Immature natural killer cell (primary cell): Measurements from ENCODE around the gene POLR3GL. TPM values are rescaled to one million over a fixed set of nuclear protein-coding genes. Genes with fewer than 3 reads are reported as not detected.
A peak's percentile ranks its signal among the peaks of the same experiment; 100 is the strongest.

Source experiments
- DNase-seq, 3 donors: peaks; one replicate each; pipeline ENCODE4 v3.0.0; 2022; ENCODE audit warnings: mixed read lengths in 1 of 3
- H3K27ac Mint-ChIP-seq, 6 donors: one replicate each; pipeline ENCODE4 v1.8.0; 2020; ENCODE audit warnings: mixed read lengths in 6 of 6, mild to moderate bottlenecking in 5 of 6, inconsistent platforms in 4 of 6, moderate library complexity in 3 of 6
- H3K27me3 Mint-ChIP-seq, 3 donors: one replicate each; pipeline ENCODE4 v1.8.0; 2020 to 2021; ENCODE audit warnings: low read depth in 3 of 3, mild to moderate bottlenecking in 3 of 3, mixed read lengths in 3 of 3, moderate library complexity in 3 of 3, inconsistent platforms in 1 of 3
- H3K36me3 Mint-ChIP-seq, 3 donors: one replicate each; pipeline ENCODE4 v1.8.0; 2020; ENCODE audit warnings: mixed read lengths in 3 of 3, inconsistent platforms in 2 of 3, mild to moderate bottlenecking in 2 of 3
- H3K4me1 Mint-ChIP-seq, 2 donors: one replicate each; pipeline ENCODE4 v1.8.0; 2020; ENCODE audit warnings: inconsistent platforms in 2 of 2, mild to moderate bottlenecking in 2 of 2, mixed read lengths in 2 of 2, moderate library complexity in 1 of 2
- H3K4me3 Mint-ChIP-seq, 5 donors: one replicate each; pipeline ENCODE4 v1.8.0; 2020; ENCODE audit warnings: mild to moderate bottlenecking in 5 of 5, mixed read lengths in 5 of 5, inconsistent platforms in 3 of 5, moderate library complexity in 3 of 5
- H3K9me3 Mint-ChIP-seq, 6 donors: one replicate each; pipeline ENCODE4 v1.8.0; 2020; ENCODE audit warnings: mild to moderate bottlenecking in 6 of 6, mixed read lengths in 6 of 6, inconsistent platforms in 4 of 6, moderate library complexity in 3 of 6
- polyA plus RNA-seq, 3 donors: library from polyadenylated mRNA; unstranded; fragments of 300-500 nt; fragmentation: Illumina TruSeq; gene quantifications; one replicate each; pipeline ENCODE4 v1.2.3, GENCODE V29; 2021

POLR3GL gene
- polyA plus RNA-seq, 3 donors from 2014 or later: 112 to 207 (median 119) TPM

DNA sequence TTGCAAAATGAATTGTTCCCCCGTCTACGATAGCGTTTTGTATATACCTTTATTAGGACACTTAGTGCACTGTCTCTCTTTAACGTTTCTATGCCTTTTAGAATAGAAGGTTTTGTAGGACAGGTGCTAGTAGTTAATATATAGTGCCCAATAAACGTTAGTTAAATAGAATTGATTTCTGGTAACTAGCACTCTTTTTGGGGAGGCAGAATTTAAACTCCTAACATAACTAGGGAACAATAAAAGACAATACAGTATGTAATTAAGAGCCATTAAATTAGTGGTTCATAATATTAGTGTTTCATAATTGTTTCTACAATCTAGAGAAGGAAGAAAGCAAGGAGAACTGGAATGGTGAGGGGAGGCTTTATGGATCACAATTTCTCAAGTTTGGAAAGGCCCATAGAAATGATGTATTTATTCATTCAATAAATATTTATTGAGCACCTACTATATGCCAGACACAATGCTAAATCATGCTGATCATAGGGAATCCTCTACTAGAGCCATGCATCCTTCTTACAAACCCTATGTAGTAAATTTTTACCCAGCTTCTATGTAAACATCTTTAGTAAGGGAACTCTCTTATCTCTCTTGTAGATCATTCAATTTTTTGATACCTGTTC, 742 bp downstream of the POLR3GL start:
- H3K4me3 Mint-ChIP-seq: peak overlapping the region; percentile 90 to 99 (median 96)
- peaks cover 0 to 2% (median 0%) of the 10 kb centered on the region in 6 donors for H3K9me3 Mint-ChIP-seq
- H3K36me3 Mint-ChIP-seq: peaks cover 7 to 15% (median 8%) of the 10 kb centered on the region in 3 donors
- H3K4me1 Mint-ChIP-seq: peaks cover 51 to 55% of the 10 kb centered on the region in 2 donors
- peaks cover 3 to 9% (median 6%) of the 10 kb centered on the region in 3 donors for H3K27me3 Mint-ChIP-seq
- no peak for DNase-seq
- peak overlapping the region; percentile 89 to 98 (median 94) for H3K27ac Mint-ChIP-seq

DNA sequence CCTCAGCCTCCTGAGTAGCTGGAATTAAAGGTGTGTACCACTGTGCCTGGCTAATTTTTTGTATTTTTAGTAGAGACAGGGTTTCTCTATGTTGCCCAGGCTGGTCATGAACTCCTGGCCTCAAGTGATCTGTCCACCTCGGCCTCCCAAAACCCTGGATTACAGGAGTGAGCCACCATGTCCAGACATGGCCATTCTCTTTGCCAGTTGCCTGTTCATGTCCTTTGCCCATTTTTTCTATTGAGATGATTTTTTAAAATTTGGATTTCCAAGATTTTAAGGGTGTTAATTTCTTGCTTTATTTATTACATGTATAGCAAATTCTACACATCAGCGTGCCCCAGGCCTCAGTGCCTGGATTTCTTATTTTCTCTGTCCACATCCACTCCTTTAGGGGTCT, 2.8 kb downstream of the POLR3GL start:
- H3K4me3 Mint-ChIP-seq: peak overlapping the region in 2 of 5 donors; percentile 44 to 57
- peaks cover 0 to 2% (median 0%) of the 10 kb centered on the region in 6 donors for H3K9me3 Mint-ChIP-seq
- H3K36me3 Mint-ChIP-seq: peaks cover 7 to 15% (median 8%) of the 10 kb centered on the region in 3 donors
- peak overlapping the region in 3 of 6 donors; percentile 31 to 71 (median 32) for H3K27ac Mint-ChIP-seq
- H3K27me3 Mint-ChIP-seq: peaks cover 3 to 6% (median 4%) of the 10 kb centered on the region in 3 donors
- peaks cover 35 to 45% of the 10 kb centered on the region in 2 donors for H3K4me1 Mint-ChIP-seq
- no peak for DNase-seq

DNA sequence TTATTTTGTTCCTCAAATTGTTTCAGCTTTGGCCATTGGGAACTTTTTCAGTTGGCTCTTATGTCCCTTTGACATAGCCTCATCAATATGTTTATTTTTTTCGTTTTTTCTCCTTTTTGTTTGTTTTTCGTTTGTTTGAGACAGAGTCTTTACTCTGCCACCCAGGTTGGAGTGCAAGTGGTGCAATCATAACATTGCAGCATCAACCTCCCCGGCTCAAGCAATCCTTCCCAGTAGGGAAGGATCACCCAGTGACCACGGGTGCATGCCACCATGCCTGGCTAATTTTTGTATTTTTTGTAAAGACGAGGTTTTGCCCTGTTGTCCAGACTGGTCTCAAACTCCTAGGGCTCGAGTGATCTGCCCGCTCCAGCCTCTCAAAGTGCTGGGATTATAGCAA, 8.1 kb downstream of the POLR3GL start:
- Mint-ChIP-seq H3K27me3 (peaks cover 0 to 2% (median 0%) of the 10 kb centered on the region in 3 donors), H3K4me1 (peaks cover 4 to 24% of the 10 kb centered on the region in 2 donors), H3K36me3 (peaks cover 5 to 17% (median 10%) of the 10 kb centered on the region in 3 donors), H3K27ac (peak overlapping the region in 1 of 6 donors; percentile 29), H3K4me3 (no peak overlapping the region), H3K9me3 (peaks cover 0 to under 1% (median 0%) of the 10 kb centered on the region in 6 donors)
- no peak for DNase-seq

DNA sequence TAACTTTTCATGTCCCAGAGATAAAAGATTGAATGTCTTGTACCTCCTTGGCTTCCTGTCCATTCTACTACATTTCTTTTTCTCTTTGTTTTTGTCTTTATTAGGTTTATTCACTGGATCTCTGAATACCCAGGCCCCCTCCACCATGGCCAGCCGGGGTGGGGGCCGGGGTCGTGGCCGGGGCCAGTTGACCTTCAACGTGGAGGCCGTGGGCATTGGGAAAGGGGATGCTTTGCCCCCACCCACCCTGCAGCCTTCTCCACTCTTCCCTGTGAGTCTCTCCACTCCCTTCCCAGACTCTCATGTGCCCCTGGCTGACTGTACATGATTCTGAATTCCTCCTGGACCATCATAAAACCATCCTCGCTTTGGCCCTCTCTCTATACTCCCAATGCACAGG, 10.2 kb downstream of the POLR3GL start:
- Mint-ChIP-seq H3K27me3 (peaks cover 0 to 2% (median 0%) of the 10 kb centered on the region in 3 donors), H3K36me3 (peaks cover 0 to 9% (median 5%) of the 10 kb centered on the region in 3 donors), H3K4me3 (no peak overlapping the region), H3K4me1 (peaks cover 1 to 17% of the 10 kb centered on the region in 2 donors), H3K27ac (peak overlapping the region in 3 of 6 donors; percentile 48 to 65 (median 59)), H3K9me3 (no peaks in the 10 kb centered on the region)
- no peak for DNase-seq

DNA sequence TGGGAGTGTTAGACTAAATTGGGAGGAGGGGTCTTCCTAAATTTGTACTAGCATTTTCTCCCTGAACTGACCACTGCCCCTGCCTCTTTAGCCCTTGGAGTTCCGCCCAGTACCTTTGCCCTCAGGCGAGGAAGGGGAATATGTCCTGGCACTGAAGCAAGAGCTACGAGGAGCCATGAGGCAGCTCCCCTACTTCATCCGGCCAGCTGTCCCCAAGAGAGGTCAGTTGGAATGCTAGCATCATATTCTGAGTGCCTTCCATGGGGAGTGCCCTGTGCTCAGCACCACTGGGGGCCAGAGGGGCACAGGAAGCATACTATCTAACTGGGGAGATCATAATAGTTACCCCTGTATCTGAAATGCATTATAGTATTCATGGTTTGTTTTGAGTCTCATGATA, 10.7 kb downstream of the POLR3GL start:
- Mint-ChIP-seq H3K9me3 (no peaks in the 10 kb centered on the region), H3K27me3 (peaks cover 0 to 2% (median 0%) of the 10 kb centered on the region in 3 donors), H3K27ac (peak overlapping the region in 2 of 6 donors; percentile 6 to 59), H3K4me3 (no peak overlapping the region), H3K4me1 (peaks cover 1 to 17% of the 10 kb centered on the region in 2 donors), H3K36me3 (peaks cover 0 to 6% (median 5%) of the 10 kb centered on the region in 3 donors)
- DNase-seq: no peak

DNA sequence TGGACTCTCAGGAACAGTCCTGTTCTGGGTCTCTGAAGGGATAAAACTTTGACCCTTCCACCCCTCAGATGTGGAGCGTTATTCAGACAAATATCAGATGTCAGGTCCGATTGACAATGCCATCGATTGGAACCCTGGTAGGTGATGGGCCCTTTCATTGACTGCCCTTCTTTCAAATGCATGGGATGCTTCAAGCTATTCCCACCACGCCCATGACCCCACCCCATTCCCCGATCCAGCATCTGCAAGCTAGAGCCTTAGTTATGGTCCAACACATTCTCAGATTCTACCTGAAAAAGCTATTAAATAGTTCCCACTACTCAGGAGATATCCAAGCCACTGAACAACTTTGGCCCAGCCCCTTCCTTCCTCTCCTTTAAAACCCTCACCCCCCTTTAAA, 12.5 kb downstream of the POLR3GL start:
- DNase-seq: no peak
- Mint-ChIP-seq H3K4me3 (no peak overlapping the region), H3K27ac (no peak overlapping the region), H3K27me3 (no peaks in the 10 kb centered on the region), H3K4me1 (peaks cover 1 to 25% of the 10 kb centered on the region in 2 donors), H3K36me3 (peaks cover 0 to 6% (median 5%) of the 10 kb centered on the region in 3 donors), H3K9me3 (no peaks in the 10 kb centered on the region)

DNA sequence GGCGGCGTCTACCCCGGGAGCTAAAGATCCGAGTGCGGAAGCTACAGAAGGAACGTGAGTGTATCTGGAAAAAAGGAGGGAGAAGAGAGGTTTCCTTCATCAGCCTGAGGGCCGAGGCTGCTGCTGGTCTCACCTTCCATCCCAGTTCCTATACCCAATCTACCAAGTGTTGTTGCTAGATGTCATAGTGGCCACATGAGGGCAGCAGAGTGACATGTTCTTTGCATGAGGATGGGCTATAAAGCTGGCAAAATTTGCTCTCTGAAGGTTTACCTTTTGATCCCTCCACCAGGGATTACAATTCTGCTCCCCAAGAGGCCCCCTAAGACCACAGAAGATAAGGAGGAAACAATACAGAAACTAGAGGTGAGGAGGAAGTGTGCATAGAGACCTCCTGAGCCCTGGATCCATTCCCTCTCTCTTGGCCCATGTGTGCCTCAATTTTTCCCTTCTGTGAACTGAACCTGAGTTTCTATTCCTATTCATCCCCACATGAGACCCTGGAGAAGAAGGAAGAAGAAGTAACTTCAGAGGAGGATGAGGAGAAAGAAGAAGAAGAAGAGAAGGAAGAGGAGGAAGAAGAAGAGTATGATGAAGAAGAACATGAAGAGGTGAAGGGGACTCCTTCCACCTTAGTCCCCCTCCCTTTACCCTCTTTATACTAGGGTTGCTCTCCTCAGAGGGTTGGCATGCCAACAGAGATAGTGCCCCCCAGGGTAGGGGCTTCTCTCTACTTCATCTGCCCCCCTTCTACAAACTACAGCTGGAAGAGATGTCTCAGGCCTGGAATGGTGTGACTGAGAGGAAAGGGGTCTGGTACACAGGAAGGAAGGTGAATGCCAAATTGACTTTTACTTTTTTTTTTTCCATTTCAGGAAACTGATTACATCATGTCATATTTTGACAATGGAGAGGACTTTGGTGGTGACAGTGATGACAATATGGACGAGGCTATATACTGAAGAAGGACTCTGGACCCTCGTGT, 13.3 kb downstream of the POLR3GL start:
- peaks cover 0 to 6% (median 5%) of the 10 kb centered on the region in 3 donors for H3K36me3 Mint-ChIP-seq
- no peaks in the 10 kb centered on the region for H3K27me3 Mint-ChIP-seq
- no peak overlapping the region for H3K27ac Mint-ChIP-seq
- H3K9me3 Mint-ChIP-seq: no peaks in the 10 kb centered on the region
- no peak overlapping the region for H3K4me3 Mint-ChIP-seq
- DNase-seq: peak; percentile 66 to 77 (median 74)
- H3K4me1 Mint-ChIP-seq: peaks cover 1 to 29% of the 10 kb centered on the region in 2 donors

DNA sequence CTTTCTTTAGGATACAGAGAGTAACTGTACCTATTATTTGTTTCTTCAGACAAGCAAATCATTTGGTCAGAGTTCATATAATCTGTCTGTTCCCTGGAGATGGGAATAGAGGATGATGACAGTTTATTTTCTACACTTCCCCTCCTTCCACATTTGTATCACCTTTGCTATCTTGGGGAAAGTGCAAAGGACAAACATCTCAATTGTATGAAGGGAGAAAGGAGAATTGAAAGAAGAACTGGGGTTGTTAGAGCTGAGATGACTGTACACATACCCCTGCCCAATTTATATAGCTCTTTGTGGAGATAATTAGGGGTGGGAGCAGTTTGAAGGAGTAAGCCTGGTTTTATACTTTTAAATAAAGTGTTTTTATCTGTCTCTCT, 14.0 kb downstream of the POLR3GL start:
- Mint-ChIP-seq H3K36me3 (peaks cover 0 to 6% (median 5%) of the 10 kb centered on the region in 3 donors), H3K4me3 (no peak overlapping the region), H3K9me3 (no peaks in the 10 kb centered on the region), H3K27ac (no peak overlapping the region), H3K27me3 (no peaks in the 10 kb centered on the region), H3K4me1 (peaks cover 4 to 31% of the 10 kb centered on the region in 2 donors)
- DNase-seq: no peak

DNA sequence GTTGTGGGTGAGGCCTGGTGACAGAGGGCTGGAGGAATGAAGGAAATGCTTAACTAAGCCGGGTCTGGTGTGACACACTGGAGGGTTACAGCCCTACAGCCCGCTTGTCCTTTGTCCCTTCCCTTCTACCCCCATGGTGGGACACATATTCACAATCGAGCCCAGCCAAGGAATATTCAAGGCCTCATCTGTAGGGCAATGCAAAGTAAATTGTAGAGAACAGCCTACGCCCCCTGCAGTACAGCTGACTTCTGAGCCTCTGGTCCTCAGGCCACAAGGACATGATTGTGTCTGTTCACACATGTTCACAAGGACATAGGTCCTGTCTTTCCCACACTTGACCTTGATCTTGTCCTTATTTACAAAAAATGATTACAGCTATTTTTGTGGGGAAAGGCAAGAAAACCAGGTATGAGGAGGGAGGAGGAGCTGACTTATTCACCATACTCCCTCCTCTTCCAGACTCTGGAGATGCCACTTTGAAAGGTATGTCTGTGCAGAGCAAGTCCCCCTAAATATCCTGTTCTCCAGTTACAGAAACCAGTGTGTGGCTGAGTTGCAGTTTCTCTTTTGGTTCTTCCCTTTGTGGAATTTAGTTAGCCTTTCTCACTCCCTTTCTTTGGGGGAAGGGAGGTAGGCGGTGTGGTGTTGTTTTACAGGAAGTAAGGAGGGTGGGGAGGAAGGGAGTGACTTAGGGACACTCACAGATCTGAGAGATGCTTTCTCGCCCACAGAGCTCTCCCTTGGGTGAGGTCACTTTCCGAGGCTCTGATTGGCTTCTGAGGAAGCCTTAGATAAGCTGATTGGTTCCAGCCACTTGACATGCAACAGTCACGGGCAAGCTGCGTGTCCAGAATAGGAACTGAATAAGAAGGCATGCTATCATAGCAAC, 14.6 kb downstream of the POLR3GL start:
- peak; percentile 79 to 85 (median 81) for DNase-seq
- Mint-ChIP-seq H3K9me3 (no peaks in the 10 kb centered on the region), H3K4me3 (no peak overlapping the region), H3K27me3 (no peaks in the 10 kb centered on the region), H3K36me3 (peaks cover 0 to 6% (median 5%) of the 10 kb centered on the region in 3 donors), H3K27ac (no peak overlapping the region), H3K4me1 (peaks cover 10 to 36% of the 10 kb centered on the region in 2 donors)

DNA sequence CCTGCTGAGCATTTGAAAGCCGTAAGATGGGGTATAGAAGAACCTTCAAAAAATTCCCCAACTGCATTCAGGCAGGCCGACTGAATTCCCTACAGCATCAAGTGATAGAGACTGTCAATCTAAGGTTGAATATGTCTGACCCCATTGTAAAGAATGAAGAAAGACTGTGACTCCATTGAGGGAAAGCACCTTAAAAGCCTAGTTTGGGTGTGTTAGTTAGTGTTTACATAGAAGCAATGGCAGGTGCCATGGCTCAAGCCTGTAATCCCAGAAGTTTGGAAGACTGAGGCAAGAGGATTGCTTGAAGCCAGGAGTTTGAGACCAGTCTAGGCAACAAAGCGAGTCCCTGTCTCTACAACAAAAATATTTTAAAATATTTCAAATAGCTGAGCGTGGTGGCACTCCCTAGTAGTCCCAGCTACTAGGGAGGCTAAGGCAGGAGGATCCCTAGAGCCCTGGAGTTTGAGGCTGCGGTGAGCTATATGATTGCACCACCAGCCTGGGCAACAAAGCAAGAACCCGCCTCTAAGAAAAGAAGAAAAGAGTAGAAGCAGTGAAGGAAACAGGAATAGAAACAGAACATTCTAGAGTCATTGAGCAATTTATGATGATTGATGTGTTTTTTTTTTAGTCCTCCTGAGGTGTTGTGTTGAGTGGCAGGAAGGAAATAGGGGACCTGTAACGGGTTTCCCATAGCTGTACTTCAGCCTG, 15.4 kb downstream of the POLR3GL start:
- Mint-ChIP-seq H3K4me3 (no peak overlapping the region), H3K36me3 (peaks cover 0 to 6% (median 5%) of the 10 kb centered on the region in 3 donors), H3K4me1 (peaks cover 15 to 38% of the 10 kb centered on the region in 2 donors), H3K27me3 (no peaks in the 10 kb centered on the region), H3K9me3 (no peaks in the 10 kb centered on the region), H3K27ac (no peak overlapping the region)
- DNase-seq: peak in 1 of 3 donors; percentile 44

DNA sequence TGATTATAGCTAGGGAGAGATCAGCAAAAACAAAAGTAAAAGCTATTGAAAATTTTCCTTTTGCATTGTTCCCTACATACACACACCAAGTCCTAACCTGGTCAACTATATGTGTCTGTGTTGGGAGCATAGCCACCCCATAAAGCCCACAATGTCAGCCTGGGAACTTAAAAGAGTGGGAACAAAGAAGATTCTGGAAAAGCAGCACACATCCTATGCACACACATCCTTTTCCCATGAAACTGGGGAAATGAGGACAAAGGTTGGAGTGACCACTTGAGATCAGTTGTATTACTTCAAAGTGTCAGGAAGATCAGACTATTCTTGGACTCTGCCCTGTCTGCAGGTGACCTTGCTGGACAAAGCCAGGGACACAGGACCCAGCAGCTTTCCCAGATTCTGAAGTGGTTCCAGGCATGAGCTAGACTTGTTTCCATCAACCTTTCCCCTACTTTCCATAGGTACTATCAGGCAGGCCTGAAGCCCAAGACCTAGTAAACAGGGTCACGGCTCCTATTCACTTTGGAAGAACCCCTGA, 16.0 kb downstream of the POLR3GL start:
- Mint-ChIP-seq H3K27me3 (no peaks in the 10 kb centered on the region), H3K27ac (no peak overlapping the region), H3K9me3 (no peaks in the 10 kb centered on the region), H3K36me3 (no peaks in the 10 kb centered on the region), H3K4me3 (no peak overlapping the region), H3K4me1 (peaks cover 21 to 40% of the 10 kb centered on the region in 2 donors)
- DNase-seq: no peak

DNA sequence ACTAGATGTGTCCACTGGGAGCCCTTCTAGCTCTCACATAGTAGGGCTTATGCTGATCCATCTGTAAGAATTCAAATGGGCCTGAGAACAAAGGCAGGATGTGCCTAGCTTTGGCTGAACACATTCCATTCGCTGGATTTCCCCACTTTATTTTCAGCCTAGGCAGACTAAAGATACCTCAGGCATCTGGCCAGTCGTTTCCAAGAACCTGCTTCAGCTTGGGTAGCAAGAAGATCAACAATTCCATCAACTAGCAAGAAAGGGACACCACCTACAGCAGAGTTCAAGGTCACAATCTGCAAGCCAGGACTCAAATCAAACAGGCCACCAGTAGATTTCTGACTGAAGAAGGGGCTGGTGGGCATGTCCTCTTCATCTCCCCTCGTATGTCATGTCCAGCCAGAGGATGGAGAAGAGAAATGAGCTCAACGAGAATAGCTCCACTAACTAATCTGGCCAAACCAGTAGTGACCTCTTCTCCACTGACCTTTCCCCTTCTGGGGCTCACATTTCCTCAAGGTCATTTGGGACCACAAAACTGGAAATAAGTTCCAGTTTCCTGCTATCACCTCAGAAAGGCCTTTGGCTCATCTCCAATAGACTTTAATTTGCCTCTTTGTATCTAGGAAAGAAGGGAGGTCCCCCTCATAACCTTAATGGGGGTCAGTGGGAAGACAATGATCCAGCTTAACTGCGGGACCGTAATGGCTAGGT, 17.7 kb downstream of the POLR3GL start:
- Mint-ChIP-seq H3K36me3 (no peaks in the 10 kb centered on the region), H3K9me3 (no peaks in the 10 kb centered on the region), H3K4me3 (peak overlapping the region in 1 of 5 donors; percentile 26), H3K27ac (peak overlapping the region in 2 of 6 donors; percentile 61 to 91), H3K27me3 (peaks cover 0 to 4% (median 0%) of the 10 kb centered on the region in 3 donors), H3K4me1 (peaks cover 28 to 50% of the 10 kb centered on the region in 2 donors)
- DNase-seq: no peak
